ENCODE data around the gene IGSF21. TPM values are rescaled to one million over a fixed set of nuclear protein-coding genes. Genes with fewer than 3 reads are reported as not detected.

Gene IGSF21
- polyA plus RNA-seq, 1 of the 3 experiments (the other 2 are of a cell fraction): not detected

DNA sequence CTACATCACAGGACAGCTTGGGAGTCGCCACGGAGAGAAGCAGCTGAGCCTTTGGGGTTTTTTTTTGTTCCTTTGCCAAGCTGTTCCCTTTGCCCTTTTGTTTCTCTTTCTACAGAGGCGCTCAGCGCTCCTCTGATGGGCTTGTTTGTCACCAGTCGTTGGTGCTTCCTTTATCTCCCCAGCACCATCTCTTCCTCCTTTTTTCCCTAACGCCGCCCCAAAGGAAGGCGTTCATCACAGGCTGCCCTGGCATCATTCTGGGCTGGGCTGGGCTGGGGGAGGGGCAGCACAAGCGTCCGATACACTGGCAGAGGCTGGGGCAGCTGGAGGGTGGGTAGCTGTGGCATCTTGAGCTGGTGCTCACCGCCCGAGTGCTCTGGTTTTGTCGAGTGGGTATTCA, 10.5 kb downstream of the IGSF21 start:
- no peaks in the 10 kb centered on the region for H3K79me2 ChIP-seq (ENCODE audit: insufficient read depth)
- no peak for DNase-seq
- WGBS (ENCODE audit: low lambda C conversion rate): 38% methylated on average over 12 of the region's 13 CpGs
- H3K9ac ChIP-seq: no peak overlapping the region
- no peaks in the 10 kb centered on the region for H4K20me1 ChIP-seq (ENCODE audit: insufficient read depth)
- no peak for TF ChIP-seq TCF12 (IDR thresholded peaks at IDR 0.05)
- TF ChIP-seq, protein P1, sequence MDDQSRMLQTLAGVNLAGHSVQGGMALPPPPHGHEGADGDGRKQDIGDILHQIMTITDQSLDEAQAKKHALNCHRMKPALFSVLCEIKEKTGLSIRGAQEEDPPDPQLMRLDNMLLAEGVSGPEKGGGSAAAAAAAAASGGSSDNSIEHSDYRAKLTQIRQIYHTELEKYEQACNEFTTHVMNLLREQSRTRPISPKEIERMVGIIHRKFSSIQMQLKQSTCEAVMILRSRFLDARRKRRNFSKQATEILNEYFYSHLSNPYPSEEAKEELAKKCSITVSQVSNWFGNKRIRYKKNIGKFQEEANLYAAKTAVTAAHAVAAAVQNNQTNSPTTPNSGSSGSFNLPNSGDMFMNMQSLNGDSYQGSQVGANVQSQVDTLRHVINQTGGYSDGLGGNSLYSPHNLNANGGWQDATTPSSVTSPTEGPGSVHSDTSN (IDR thresholded peaks at IDR 0.05): no peak
- TF ChIP-seq CHD2 (IDR thresholded peaks at IDR 0.05; ENCODE audit: low read length, partially characterized antibody): no peak
- no peak for TF ChIP-seq RFX5 (IDR thresholded peaks at IDR 0.05; ENCODE audit: low read length)
- TF ChIP-seq TAF1 (IDR thresholded peaks at IDR 0.05; ENCODE audit: borderline replicate concordance, low read depth, low read length): no peak
- TF ChIP-seq EZH2phosphoT487 (IDR thresholded peaks at IDR 0.05; ENCODE audit: borderline replicate concordance, low read depth): no peak
- no peak for TF ChIP-seq FOSL2 (IDR thresholded peaks at IDR 0.05; ENCODE audit: borderline replicate concordance, low read depth)
- TF ChIP-seq RCOR1 (IDR thresholded peaks at IDR 0.05; ENCODE audit: low read length): no peak
- no peak for TF ChIP-seq SMC3 (IDR thresholded peaks at IDR 0.05; ENCODE audit: low read depth, low read length)
- TF ChIP-seq, protein P2, sequence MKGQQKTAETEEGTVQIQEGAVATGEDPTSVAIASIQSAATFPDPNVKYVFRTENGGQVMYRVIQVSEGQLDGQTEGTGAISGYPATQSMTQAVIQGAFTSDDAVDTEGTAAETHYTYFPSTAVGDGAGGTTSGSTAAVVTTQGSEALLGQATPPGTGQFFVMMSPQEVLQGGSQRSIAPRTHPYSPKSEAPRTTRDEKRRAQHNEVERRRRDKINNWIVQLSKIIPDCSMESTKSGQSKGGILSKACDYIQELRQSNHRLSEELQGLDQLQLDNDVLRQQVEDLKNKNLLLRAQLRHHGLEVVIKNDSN (IDR thresholded peaks at IDR 0.05; ENCODE audit: borderline replicate concordance, low read depth): no peak
- no peak for TF ChIP-seq MEF2A (IDR thresholded peaks at IDR 0.05; ENCODE audit: borderline replicate concordance, low read depth)
- TF ChIP-seq EP300 (IDR thresholded peaks at IDR 0.05; ENCODE audit: borderline replicate concordance in 1 of 2, low read depth in 1 of 2, low read length in 1 of 2): no peak
- no peak for TF ChIP-seq SIN3A (IDR thresholded peaks at IDR 0.05; ENCODE audit: borderline replicate concordance, low read depth, low read length)
- TF ChIP-seq, protein P3, sequence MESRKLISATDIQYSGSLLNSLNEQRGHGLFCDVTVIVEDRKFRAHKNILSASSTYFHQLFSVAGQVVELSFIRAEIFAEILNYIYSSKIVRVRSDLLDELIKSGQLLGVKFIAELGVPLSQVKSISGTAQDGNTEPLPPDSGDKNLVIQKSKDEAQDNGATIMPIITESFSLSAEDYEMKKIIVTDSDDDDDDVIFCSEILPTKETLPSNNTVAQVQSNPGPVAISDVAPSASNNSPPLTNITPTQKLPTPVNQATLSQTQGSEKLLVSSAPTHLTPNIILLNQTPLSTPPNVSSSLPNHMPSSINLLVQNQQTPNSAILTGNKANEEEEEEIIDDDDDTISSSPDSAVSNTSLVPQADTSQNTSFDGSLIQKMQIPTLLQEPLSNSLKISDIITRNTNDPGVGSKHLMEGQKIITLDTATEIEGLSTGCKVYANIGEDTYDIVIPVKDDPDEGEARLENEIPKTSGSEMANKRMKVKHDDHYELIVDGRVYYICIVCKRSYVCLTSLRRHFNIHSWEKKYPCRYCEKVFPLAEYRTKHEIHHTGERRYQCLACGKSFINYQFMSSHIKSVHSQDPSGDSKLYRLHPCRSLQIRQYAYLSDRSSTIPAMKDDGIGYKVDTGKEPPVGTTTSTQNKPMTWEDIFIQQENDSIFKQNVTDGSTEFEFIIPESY (IDR thresholded peaks at IDR 0.05; ENCODE audit: borderline replicate concordance, low read depth): no peak
- TF ChIP-seq TEAD4 (IDR thresholded peaks at IDR 0.05; ENCODE audit: borderline replicate concordance, insufficient read depth): no peak
- TF ChIP-seq YY1 (IDR thresholded peaks at IDR 0.05; ENCODE audit: low read depth): no peak
- TF ChIP-seq FOXJ3 (CRISPR knock-in tag; IDR thresholded peaks at IDR 0.05): no peak
- TF ChIP-seq RAD21 (IDR thresholded peaks at IDR 0.05; ENCODE audit: low read length): no peak
- TF ChIP-seq, protein P4, sequence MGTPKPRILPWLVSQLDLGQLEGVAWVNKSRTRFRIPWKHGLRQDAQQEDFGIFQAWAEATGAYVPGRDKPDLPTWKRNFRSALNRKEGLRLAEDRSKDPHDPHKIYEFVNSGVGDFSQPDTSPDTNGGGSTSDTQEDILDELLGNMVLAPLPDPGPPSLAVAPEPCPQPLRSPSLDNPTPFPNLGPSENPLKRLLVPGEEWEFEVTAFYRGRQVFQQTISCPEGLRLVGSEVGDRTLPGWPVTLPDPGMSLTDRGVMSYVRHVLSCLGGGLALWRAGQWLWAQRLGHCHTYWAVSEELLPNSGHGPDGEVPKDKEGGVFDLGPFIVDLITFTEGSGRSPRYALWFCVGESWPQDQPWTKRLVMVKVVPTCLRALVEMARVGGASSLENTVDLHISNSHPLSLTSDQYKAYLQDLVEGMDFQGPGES (IDR thresholded peaks at IDR 0.05; ENCODE audit: low read depth, low read length): no peak
- no peak for TF ChIP-seq GATA2 (CRISPR knock-in tag; IDR thresholded peaks at IDR 0.05)
- H3K27ac ChIP-seq (ENCODE audit: low read depth in 2 of 2, low read length in 1 of 2): no peak overlapping the region
- no peak overlapping the region for H2AFZ ChIP-seq (ENCODE audit: low read depth)
- H3K4me3 ChIP-seq (ENCODE audit: low read depth in 2 of 2, low read length in 1 of 2): no peak overlapping the region
- no peaks in the 10 kb centered on the region; a peak in 1 of 4 replicates for H3K4me1 ChIP-seq (ENCODE audit: control insufficient read depth in 1 of 2, insufficient read depth in 2 of 2, low read depth in 1 of 2, low read length in 1 of 2)
- H3K9me3 ChIP-seq: no peaks in the 10 kb centered on the region
- no peaks in the 10 kb centered on the region for H3K27me3 ChIP-seq (ENCODE audit: insufficient read depth)
- POLR2A ChIA-PET: interaction anchor here (0.6 kb wide), 1 partner anchor 326 kb away, joined by 4 read pairs; no protein-coding TSS in a partner anchor
- no peaks in the 10 kb centered on the region for H3K9me2 ChIP-seq
- H3F3A ChIP-seq (replicated peaks; ENCODE audit: insufficient read depth): no peaks in the 10 kb centered on the region
- H3K36me3 ChIP-seq (replicated peaks in 1 of 2; ENCODE audit: control insufficient read depth in 1 of 2, insufficient read depth in 2 of 2, low read length in 1 of 2): no peaks in the 10 kb centered on the region
- CTCF ChIA-PET: interaction anchor here (1.0 to 1.8 kb wide), 3 partner anchors 10 to 117 kb away, joined by 3 to 4 read pairs (median 3); partner anchors contain the start of gene IGSF21
- no peak overlapping the region for H3K4me2 ChIP-seq
